Body of pancreas (tissue), 4 donors: ENCODE measurements around the gene DEK.

Experiments used
- CTCF ChIP-seq, 7 experiments: fragments of 450-650 bp in 4 of 7; fragments of 200-600 bp in 3 of 7; sonication (generic) in 3 of 7; IDR thresholded peaks; one replicate each; pipeline ENCODE4 v1.5.1; 2016 to 2019; ENCODE audit warnings: antibody characterized with exemption in 7 of 7
- POLR2A ChIP-seq, 3 donors: fragments of 450-650 bp; IDR thresholded peaks; one replicate each; pipeline ENCODE4 v1.6.1; 2016; ENCODE audit warnings: antibody characterized with exemption in 3 of 3, mild to moderate bottlenecking in 2 of 3

GRCh38 chr6:18277237-18278006 lies 13.1 kb upstream of the DEK start:
- TF ChIP-seq CTCF (IDR thresholded peaks at IDR 0.05) (no peak), POLR2A (IDR thresholded peaks at IDR 0.05) (no peak)
